ENCODE measurements around the gene CCL20. TPM values are rescaled to one million over a fixed set of nuclear protein-coding genes. Genes with fewer than 3 reads are reported as not detected.

The CCL20 gene
- total RNA-seq, 1 donor from 2014 or later = 3.3 TPM

Other genes starting within 250 kb of the CCL20 start
- not detected in 2 replicates for gene SCYGR2, start 214.9 kb upstream of the CCL20 start, total RNA-seq
- gene SCYGR3, start 199.0 kb upstream of the CCL20 start, total RNA-seq = not detected in 2 replicates
- gene SCYGR4, start 196.3 kb upstream of the CCL20 start, total RNA-seq = not detected in 2 replicates
- gene SCYGR5, start 147.0 kb upstream of the CCL20 start, total RNA-seq = not detected in 2 replicates
- gene SLC19A3, start 95.8 kb upstream of the CCL20 start, total RNA-seq = under 0.01 and 0.13 TPM in 2 replicates
- not detected in 2 replicates for gene SCYGR6, start 89.1 kb upstream of the CCL20 start, total RNA-seq
- gene SCYGR7, start 85.5 kb upstream of the CCL20 start, total RNA-seq = not detected in 2 replicates
- not detected in 2 replicates for gene SCYGR8, start 67.9 kb upstream of the CCL20 start, total RNA-seq
- not detected in 2 replicates for gene DAW1, start 57.8 kb downstream of the CCL20 start, total RNA-seq

All from dermis microvascular lymphatic vessel endothelial cell (primary cell).